HFFc6 (cell line): ENCODE measurements around the gene MORN5. TPM values are rescaled to one million over a fixed set of nuclear protein-coding genes. Genes with fewer than 3 reads are reported as not detected.

Experiments used
- DNase-seq: peaks from one replicate; pipeline ENCODE4 v3.0.0-alpha.2; 2018
- H3K27ac Mint-ChIP-seq: 2 replicates; pipeline ENCODE4 v1.8.0; 2020; ENCODE audit warnings: mild to moderate bottlenecking, mixed read lengths
- H3K27me3 Mint-ChIP-seq: 2 replicates; pipeline ENCODE4 v1.8.0; 2021; ENCODE audit warnings: mild to moderate bottlenecking, moderate library complexity, mixed read lengths; ENCODE audit not compliant: insufficient read depth
- H3K36me3 Mint-ChIP-seq: 2 replicates; pipeline ENCODE4 v1.8.0; 2021; ENCODE audit warnings: low read depth, mixed read lengths
- H3K4me1 Mint-ChIP-seq: 2 replicates; pipeline ENCODE4 v1.8.0; 2020; ENCODE audit warnings: low read depth, mixed read lengths
- H3K4me3 Mint-ChIP-seq: 2 replicates; pipeline ENCODE4 v1.8.0; 2020; ENCODE audit warnings: mild to moderate bottlenecking, moderate library complexity, mixed read lengths
- H3K9me3 Mint-ChIP-seq: 2 replicates; pipeline ENCODE4 v1.8.0; 2020; ENCODE audit warnings: mild to moderate bottlenecking, mixed read lengths
- CTCF ChIP-seq: fragments of 200-600 bp; sonication (generic); IDR thresholded peaks from 2 replicates; pipeline ENCODE4 v1.5.0; 2021; ENCODE audit warnings: antibody characterized with exemption, mild to moderate bottlenecking
- total RNA-seq, 6 experiments: library from RNA; stranded (reverse); fragmentation: NEBNext Ultra II Directional; extraction: Animal tissue kit (Norgen Biotek cat#: 25700); gene quantifications; 2 replicates in 1 of 6; 3 replicates in 5 of 6; pipeline ENCODE4 v1.2.3, GENCODE V29; 2021

MORN5 gene
- total RNA-seq, 6 experiments from 2014 or later = not detected

DNA sequence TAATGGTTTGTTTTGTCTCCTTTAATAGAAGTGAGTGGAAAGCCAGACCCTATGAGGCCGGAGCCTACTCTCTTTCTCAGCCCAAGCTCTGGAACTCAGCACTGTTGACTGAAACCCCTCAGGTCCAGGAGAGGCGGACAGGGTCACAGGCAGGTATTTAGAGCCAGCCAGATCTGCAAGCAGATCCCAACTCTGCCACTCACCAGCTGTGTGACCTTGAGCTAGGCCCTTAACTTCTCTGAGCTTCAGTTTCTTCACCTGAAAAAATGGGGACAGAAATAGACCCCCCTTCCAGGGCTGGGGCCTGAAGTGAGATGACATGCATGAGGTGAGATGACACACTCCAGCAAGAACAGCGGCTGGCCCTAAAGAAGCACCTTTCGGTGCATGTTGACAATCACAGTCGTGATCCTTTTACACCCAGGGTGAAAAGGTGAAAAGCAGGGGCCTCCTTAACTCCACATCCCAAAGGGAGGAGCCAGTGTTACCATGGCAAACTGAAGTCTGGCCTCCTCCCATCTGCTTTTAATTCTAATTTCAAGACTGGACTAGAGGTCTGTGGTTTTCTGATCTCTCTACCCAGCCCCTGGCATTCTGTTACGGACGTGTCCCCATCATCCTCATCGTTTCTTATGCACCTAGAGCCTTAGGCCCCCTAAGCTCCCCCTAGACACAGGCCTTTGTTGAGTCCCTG lies 27.2 kb downstream of the MORN5 start:
- TF ChIP-seq CTCF = no peak
- H3K4me3 Mint-ChIP-seq = no peak overlapping the region
- H3K36me3 Mint-ChIP-seq = no peaks in the 10 kb centered on the region
- H3K4me1 Mint-ChIP-seq = peaks cover 14% of the 10 kb centered on the region
- H3K9me3 Mint-ChIP-seq = no peaks in the 10 kb centered on the region
- H3K27ac Mint-ChIP-seq = no peak overlapping the region
- H3K27me3 Mint-ChIP-seq = peaks cover 23% of the 10 kb centered on the region
- DNase-seq = no peak

- DNase-seq = no peak
- H3K4me1 Mint-ChIP-seq = peaks cover 19% of the 10 kb centered on the region
- no peak for TF ChIP-seq CTCF
- H3K4me3 Mint-ChIP-seq = no peak overlapping the region
- no peaks in the 10 kb centered on the region for H3K9me3 Mint-ChIP-seq
- peaks cover 13% of the 10 kb centered on the region for H3K27me3 Mint-ChIP-seq
- H3K27ac Mint-ChIP-seq = no peak overlapping the region
- no peaks in the 10 kb centered on the region for H3K36me3 Mint-ChIP-seq
Observed at GRCh38 chr9:122188369-122188768, 28.7 kb downstream of the MORN5 start.

DNA sequence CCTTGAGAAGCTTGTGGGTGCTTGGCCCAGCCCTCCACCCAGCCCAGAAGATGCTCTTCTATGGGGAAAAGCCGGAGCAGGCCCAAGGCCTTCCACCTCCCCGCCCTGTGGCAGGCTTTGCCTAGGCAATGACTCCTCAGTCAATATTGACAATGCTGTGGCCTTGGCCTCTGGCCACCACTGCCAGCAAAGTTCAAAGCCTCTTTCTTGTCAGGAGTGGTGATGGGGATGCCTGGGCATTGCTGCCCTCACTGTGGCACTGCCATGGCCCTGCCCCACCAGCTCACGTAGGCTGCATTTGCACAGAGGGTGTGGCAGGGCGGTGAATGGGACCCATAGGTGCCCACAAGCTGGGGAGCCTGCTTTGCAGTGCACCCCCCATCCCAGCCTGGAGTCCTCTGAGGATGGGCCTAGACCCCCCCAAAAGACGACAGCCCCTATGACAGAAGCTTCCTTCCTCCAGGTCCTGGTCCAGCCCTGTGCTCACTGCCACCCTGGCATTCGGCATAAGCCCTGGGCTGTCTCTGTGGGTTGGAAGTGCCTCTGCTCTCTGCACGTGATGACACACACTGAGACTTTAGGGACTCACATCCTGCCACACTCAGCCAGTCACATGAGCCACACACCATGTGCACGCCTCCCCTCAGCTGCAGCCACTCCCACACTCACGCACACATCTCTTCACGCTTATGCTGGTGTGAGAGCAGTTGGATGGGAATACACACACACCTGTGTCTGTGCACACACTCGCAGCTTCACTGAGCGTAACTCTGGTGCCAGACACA lies 31.1 kb downstream of the MORN5 start:
- no peaks in the 10 kb centered on the region for H3K36me3 Mint-ChIP-seq
- H3K4me1 Mint-ChIP-seq = peaks cover 19% of the 10 kb centered on the region
- H3K27ac Mint-ChIP-seq = no peak overlapping the region
- peak; percentile 41 for DNase-seq
- H3K4me3 Mint-ChIP-seq = no peak overlapping the region
- TF ChIP-seq CTCF = no peak
- H3K9me3 Mint-ChIP-seq = no peaks in the 10 kb centered on the region
- H3K27me3 Mint-ChIP-seq = peaks cover 8% of the 10 kb centered on the region

DNA sequence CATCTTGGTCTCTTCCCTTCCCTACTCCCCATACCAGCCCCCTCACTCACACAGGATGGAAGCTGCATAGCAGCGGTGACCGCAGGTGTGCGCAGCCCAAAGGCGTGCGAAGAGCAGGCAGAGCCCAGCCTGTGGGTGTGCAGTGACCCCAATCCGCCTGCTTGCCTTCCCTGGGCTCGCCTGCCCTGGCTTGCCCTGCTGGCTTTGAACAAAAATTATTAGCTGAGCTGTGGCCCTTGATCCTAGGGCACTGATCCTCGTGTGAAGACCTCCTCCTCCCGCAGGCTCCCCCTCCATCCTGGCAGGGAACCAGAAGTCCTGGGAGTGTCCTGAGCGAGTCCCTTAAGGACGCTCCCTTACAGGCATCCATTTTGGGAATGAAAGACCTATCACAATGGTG lies 31.9 kb downstream of the MORN5 start:
- H3K4me1 Mint-ChIP-seq = peaks cover 19% of the 10 kb centered on the region
- TF ChIP-seq CTCF = no peak
- H3K4me3 Mint-ChIP-seq = no peak overlapping the region
- H3K9me3 Mint-ChIP-seq = no peaks in the 10 kb centered on the region
- no peak overlapping the region for H3K27ac Mint-ChIP-seq
- H3K27me3 Mint-ChIP-seq = peaks cover 13% of the 10 kb centered on the region
- H3K36me3 Mint-ChIP-seq = no peaks in the 10 kb centered on the region
- DNase-seq = no peak

DNA sequence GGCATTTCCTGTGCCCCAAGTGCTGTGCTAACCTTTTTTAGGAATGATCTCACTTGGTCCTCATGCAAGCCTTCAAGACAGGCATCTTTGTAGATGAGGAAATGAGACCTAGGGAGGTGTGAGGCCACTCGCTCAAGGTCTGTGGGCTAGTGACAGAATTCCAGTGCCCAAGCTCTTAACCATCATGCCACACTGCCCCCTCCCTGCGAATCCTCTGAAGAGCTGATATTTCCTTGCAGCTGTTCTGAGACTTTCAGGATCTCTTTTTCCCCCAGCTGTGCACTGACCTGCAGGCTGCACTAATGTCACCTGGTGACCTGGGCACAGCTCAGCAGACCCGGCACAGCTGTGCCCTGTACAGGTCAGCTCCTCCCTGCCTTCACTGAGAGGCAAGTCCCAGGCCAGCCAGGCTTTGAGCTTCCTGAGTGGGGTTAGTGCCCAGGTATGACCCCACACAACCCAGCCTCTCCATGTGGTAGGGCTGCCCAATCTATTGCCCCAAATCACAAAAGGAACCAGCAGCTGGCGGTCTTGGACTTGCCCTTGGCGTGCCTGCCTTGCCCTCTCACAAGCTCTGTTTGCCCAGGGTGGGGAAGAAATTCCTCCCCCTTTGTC lies 32.7 kb downstream of the MORN5 start:
- peak; percentile 33; the same call in 1 of the 2 replicates for TF ChIP-seq CTCF
- Mint-ChIP-seq H3K36me3 (no peaks in the 10 kb centered on the region), H3K4me3 (no peak overlapping the region), H3K27ac (no peak overlapping the region), H3K4me1 (peaks cover 19% of the 10 kb centered on the region), H3K27me3 (peaks cover 12% of the 10 kb centered on the region), H3K9me3 (no peaks in the 10 kb centered on the region)
- DNase-seq = no peak
